GM12891 (cell line): ENCODE results near the gene DYNC2I2.
"Not testable (repeated sequence)": the region's sequence is repeated elsewhere in the genome, so short reads cannot be mapped to it uniquely, and the experiment has no call there.

Experiments used
- DNase-seq: peaks from one replicate; pipeline ENCODE4 v3.0.0; 2011; ENCODE audit warnings: low spot score; ENCODE audit not compliant: insufficient read length
- FAIRE-seq: peaks from 2 replicates; lab custom pipeline; 2011; peaks lifted over from hg19 to GRCh38; lab: Jason Lieb, UNC
- PAX5 ChIP-seq: IDR thresholded peaks from 2 replicates; pipeline ENCODE4 v1.6.1; 2011; ENCODE audit warnings: low read length, moderate library complexity, mild to moderate bottlenecking; ENCODE audit not compliant: insufficient read depth, severe bottlenecking
- POLR2A ChIP-seq: IDR thresholded peaks from 2 replicates; pipeline ENCODE4 v1.6.1; 2011; ENCODE audit warnings: low read depth, low read length, control low read depth
- POLR2AphosphoS5 ChIP-seq: IDR thresholded peaks from 2 replicates; pipeline ENCODE4 v1.6.1; 2011; ENCODE audit warnings: low read depth, low read length, control low read depth
- POU2F2 ChIP-seq: IDR thresholded peaks from 2 replicates; pipeline ENCODE4 v1.6.1; 2011; ENCODE audit warnings: low read depth, mild to moderate bottlenecking, control low read depth, low read length, moderate library complexity
- SPI1 ChIP-seq: IDR thresholded peaks from 2 replicates; pipeline ENCODE4 v1.6.1; 2011; ENCODE audit warnings: low read depth, low read length, control low read depth
- TAF1 ChIP-seq: IDR thresholded peaks from 2 replicates; pipeline ENCODE4 v1.6.1; 2011; ENCODE audit warnings: low read depth, low read length, control low read depth

Gene DYNC2I2

DNA sequence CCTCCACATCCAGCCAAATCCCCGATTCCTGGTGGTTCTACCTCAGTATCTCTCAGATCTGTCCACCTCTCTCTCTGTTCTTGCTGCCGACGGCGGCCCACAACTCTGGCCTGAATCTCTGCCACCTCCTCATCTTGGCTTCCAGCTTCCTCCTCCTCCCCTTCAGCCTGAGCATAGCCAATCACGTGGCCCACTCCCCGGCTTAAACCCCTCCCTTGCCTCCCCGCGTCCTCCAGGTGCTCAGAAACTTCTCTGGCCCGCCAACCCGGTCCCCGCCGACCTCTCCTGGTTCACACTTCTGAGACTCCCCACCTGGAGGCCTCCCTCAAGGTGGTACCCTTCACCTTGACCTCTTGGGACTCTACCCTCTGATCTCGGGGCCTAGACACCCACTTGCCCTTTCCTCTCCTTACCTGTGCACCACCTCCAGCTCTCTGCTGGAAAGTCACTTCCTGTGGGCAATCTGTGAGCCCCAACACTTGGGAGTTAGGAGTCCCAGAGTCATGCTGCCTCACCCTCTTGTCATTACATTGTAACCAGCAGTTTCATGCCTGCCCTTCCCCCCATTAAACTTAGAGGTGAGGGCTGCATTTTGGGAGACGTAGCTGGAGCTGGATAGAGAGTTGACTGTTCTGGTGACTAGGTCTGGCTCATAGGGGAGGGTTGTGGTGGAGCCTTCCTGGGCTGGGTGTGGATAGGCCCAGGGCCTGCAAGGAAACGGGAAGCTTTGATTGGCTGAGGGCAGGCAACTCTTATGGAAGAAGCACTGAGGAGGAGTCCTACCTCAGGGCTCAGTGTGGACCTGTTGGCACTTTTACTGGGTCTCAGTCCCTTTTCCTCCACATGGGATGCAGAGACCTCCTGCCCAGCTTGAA lies 27.9 kb upstream of the DYNC2I2 start:
- TF ChIP-seq SPI1 (no peak), TAF1 (peak; percentile 86), PAX5 (no peak), POLR2AphosphoS5 (peak; percentile 92), POU2F2 (peak; percentile 55), POLR2A (peak; percentile 93)
- DNase-seq (no peak), FAIRE-seq (peak; percentile 85)

DNA sequence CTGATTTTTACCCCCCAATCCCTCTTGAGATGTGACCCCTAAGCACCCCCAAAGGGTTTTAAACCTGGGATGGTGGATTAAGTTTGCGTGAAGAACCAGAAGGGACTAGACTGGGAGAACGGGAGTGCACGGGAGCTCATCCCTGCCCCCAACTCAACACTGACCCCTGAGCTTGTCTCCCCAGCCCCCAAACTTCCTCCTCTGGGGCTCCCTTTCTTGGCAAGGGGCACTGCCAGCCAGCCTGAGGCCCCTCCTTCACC lies 27.3 kb upstream of the DYNC2I2 start:
- FAIRE-seq: no peak
- DNase-seq: no peak
- no peak for TF ChIP-seq POLR2A
- no peak for TF ChIP-seq POU2F2
- TF ChIP-seq SPI1: no peak
- TF ChIP-seq TAF1: no peak
- TF ChIP-seq PAX5: no peak

- peak; percentile 66 for FAIRE-seq
- TF ChIP-seq POU2F2 (peak; percentile 35; the same call in 1 of the 2 replicates), PAX5 (no peak), SPI1 (peak; percentile 52; the same call in 1 of the 2 replicates), TAF1 (peak; percentile 47), POLR2A (0 out of 2 replicates have a peak, but pooled peaks have one; percentile 35), POLR2AphosphoS5 (no peak)
- DNase-seq: no peak
Measured at GRCh38 chr9:128683340-128684064, 26.9 kb upstream of the DYNC2I2 start.

GRCh38 chr9:128677794-128678193 lies 21.1 kb upstream of the DYNC2I2 start:
- DNase-seq (no peak), FAIRE-seq (no peak)

DNA sequence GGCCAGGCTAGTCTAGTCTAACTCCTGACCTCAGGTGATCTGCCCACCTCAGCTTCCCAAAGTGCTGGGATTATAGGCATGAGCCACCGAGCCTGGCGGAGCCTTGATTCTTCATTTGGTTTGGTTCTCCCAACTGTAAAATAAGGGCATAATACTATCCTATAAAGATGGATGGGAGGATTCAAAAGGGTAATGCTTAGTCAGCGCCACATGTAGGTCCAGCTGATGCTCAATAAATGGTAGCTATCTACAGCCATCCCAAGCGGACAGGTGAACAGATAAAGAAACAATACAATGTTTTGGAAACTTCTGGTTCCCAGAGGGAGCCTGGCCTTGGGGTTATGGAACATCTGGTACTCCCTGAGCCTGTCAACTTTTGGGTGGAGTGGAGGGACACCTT lies 18.7 kb upstream of the DYNC2I2 start:
- no peak for TF ChIP-seq PAX5
- no peak for TF ChIP-seq POLR2A
- TF ChIP-seq TAF1: no peak
- no peak for TF ChIP-seq POU2F2
- TF ChIP-seq SPI1: no peak
- no peak for TF ChIP-seq POLR2AphosphoS5
- DNase-seq (no peak), FAIRE-seq (no peak)

More at GRCh38 chr9:128677794-128678193, 21.1 kb upstream of the DYNC2I2 start:
- no peak for TF ChIP-seq PAX5
- no peak for TF ChIP-seq TAF1
- no peak for TF ChIP-seq POLR2A
- no peak for TF ChIP-seq POU2F2
- no peak for TF ChIP-seq SPI1
- no peak for TF ChIP-seq POLR2AphosphoS5

DNA sequence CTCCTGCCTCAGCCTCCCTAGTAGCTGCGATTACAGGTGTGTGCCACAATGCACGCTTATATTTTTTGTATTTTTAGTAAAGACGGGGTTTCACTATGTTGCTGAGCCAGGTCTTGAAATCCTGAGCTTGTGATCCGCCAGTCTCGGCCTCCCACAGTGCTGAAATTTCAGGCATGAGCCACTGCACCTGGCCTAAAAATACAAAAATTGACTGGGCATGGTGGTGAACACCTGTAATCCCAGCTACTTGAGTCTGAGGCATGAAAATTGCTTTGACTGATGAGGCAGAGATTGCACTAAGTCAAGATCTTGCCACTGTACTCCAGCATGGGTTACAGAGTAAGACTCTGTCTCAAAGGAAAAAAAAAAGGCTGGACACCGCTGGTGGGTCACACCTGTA lies 13.1 kb upstream of the DYNC2I2 start:
- FAIRE-seq: no peak
- DNase-seq: no peak
- no peak for TF ChIP-seq POLR2AphosphoS5
- no peak for TF ChIP-seq POU2F2
- TF ChIP-seq TAF1: no peak
- TF ChIP-seq PAX5: no peak
- no peak for TF ChIP-seq POLR2A
- no peak for TF ChIP-seq SPI1

DNA sequence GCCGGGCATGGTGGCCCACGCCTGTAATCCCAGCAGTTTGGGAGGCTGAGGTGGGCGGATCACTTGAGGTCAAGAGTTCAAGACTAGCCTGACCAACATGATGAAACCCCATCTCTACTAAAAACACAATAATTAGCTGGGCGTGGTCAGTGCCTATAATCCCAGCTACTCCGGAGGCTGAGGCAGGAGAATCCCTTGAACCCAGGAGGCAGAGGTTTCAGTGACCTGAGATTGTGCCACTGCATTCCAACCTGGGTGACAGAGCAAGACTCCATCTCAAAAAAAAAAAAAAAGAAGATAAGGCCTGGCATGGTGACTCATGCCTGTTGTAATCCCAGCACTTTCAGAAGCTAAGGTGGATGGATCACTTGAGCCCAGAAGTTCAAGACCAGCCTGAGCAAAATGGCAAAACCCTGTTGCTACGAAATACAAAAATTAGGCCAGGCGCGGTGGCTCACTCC lies 9.9 kb upstream of the DYNC2I2 start:
- not testable (repeated sequence) for DNase-seq, FAIRE-seq

DNA sequence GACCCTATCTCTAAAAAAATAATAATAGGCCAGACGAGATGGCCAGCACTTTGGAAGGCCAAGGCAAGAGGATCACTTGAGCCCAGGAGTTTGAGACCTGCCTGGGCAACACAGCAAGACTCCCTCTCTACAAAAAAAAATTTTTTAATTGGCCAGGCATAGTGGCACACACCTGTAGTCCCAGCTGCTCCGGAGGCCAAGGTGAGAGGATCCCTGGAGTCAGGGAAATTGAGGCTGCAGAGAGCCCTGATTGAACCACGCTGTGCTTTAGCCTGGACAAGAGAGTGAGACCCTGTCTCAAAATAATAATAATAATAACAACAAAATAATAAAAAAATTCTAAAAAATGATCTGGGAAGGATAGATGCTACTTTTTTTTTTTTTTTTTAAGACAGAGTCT lies 1.1 kb upstream of the DYNC2I2 start:
- TF ChIP-seq SPI1 (no peak), POU2F2 (no peak), POLR2AphosphoS5 (no peak), POLR2A (no peak), TAF1 (no peak), PAX5 (no peak)
- FAIRE-seq: no peak
- DNase-seq: no peak

DNA sequence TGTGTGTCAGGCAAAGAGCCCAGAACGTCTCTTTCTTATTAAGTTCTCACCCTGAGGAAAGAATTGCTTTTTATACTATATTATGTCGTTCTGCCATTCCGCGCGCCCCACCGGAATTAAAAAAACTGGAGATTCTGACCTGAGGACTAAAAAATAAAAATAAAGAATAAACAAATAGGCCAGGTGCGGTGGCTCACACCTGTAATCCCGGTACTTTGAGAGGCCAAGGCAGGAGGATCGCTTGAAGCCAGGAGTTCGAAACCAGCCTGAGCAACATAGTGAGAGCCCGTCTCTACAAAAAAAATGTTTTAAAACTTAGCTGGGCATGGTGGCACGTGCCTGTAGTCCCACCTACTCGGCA lies 677 bp upstream of the DYNC2I2 start:
- FAIRE-seq: no peak

More for the DNA sequence above, 677 bp upstream of the DYNC2I2 start:
- no peak for DNase-seq
- TF ChIP-seq POLR2AphosphoS5: no peak
